ENCODE data around the gene NELFCD.
"Not testable (repeated sequence)": the region's sequence is repeated elsewhere in the genome, so short reads cannot be mapped to it uniquely, and the experiment has no call there.

Gene NELFCD

GRCh38 chr20:58980711-58981627 is at the start of gene NELFCD:
NELFCD (plus strand) TSS chr20:58981256; CDS start chr20:58981310, 54 bp downstream.
- peak; percentile 84 for DNase-seq

- DNase-seq = no peak
Measured at GRCh38 chr20:58932170-58932569, 48.9 kb upstream of the NELFCD start.

- DNase-seq = no peak
Measured at GRCh38 chr20:58938078-58938477, 43.0 kb upstream of the NELFCD start.

- DNase-seq = no peak
Measured at GRCh38 chr20:58938541-58938940, 42.5 kb upstream of the NELFCD start.

- no peak for DNase-seq
Measured at GRCh38 chr20:58941471-58941870, 39.6 kb upstream of the NELFCD start.

GRCh38 chr20:58942549-58942948 is 38.5 kb upstream of the NELFCD start:
- no peak for DNase-seq

- DNase-seq = no peak
Measured at GRCh38 chr20:58944610-58945009, 36.4 kb upstream of the NELFCD start.

GRCh38 chr20:58945965-58946631 is 35.0 kb upstream of the NELFCD start:
- no peak for DNase-seq

- DNase-seq = not testable (repeated sequence)
Measured at GRCh38 chr20:58947797-58948388, 33.2 kb upstream of the NELFCD start.

GRCh38 chr20:58950603-58951002 is 30.5 kb upstream of the NELFCD start:
- DNase-seq = no peak

- no peak for DNase-seq
Measured at GRCh38 chr20:58953050-58953449, 28.0 kb upstream of the NELFCD start.

- no peak for DNase-seq
Measured at GRCh38 chr20:58956078-58956477, 25.0 kb upstream of the NELFCD start.

GRCh38 chr20:58959652-58960051 is 21.4 kb upstream of the NELFCD start:
- no peak for DNase-seq

GRCh38 chr20:58963060-58963584 is 17.9 kb upstream of the NELFCD start:
- no peak for DNase-seq

GRCh38 chr20:58963922-58964321 is 17.1 kb upstream of the NELFCD start:
- DNase-seq = not testable (repeated sequence)

- DNase-seq = no peak
Measured at GRCh38 chr20:58965270-58966064, 15.6 kb upstream of the NELFCD start.

- no peak for DNase-seq
Measured at GRCh38 chr20:58967652-58968429, 13.2 kb upstream of the NELFCD start.

- no peak for DNase-seq
Measured at GRCh38 chr20:58969439-58969838, 11.6 kb upstream of the NELFCD start.

- no peak for DNase-seq
Measured at GRCh38 chr20:58970146-58970545, 10.9 kb upstream of the NELFCD start.

GRCh38 chr20:58971429-58971828 is 9.6 kb upstream of the NELFCD start:
- no peak for DNase-seq

GRCh38 chr20:58973179-58973578 is 7.9 kb upstream of the NELFCD start:
- DNase-seq = no peak

- DNase-seq = no peak
Measured at GRCh38 chr20:58973866-58974265, 7.2 kb upstream of the NELFCD start.
